Measurements from ENCODE around the gene ITGB3.

GRCh38 chr17:47262586-47262985 lies 9.0 kb downstream of the ITGB3 start:
- no peak for TF ChIP-seq POLR2A (IDR thresholded peaks at IDR 0.05; ENCODE audit: low read depth, low read length)
- no peak for TF ChIP-seq POLR2AphosphoS5 (IDR thresholded peaks at IDR 0.05; ENCODE audit: low read depth, low read length)
- no peak for TF ChIP-seq TAF1 (IDR thresholded peaks at IDR 0.05; ENCODE audit: low read depth, low read length)

Data from GM12891 (cell line).